Fibroblast of skin of left biceps (primary cell): ENCODE measurements around the gene SESN1.

Source experiments
- DNase-seq, 2 experiments: peaks; one replicate each; pipeline ENCODE4 v3.0.0-alpha.2; 2013; ENCODE audit warnings: low read depth in 2 of 2

SESN1 gene

GRCh38 chr6:109060571-109060970 is 34.1 kb downstream of the SESN1 start:
- DNase-seq, result no peak

DNA sequence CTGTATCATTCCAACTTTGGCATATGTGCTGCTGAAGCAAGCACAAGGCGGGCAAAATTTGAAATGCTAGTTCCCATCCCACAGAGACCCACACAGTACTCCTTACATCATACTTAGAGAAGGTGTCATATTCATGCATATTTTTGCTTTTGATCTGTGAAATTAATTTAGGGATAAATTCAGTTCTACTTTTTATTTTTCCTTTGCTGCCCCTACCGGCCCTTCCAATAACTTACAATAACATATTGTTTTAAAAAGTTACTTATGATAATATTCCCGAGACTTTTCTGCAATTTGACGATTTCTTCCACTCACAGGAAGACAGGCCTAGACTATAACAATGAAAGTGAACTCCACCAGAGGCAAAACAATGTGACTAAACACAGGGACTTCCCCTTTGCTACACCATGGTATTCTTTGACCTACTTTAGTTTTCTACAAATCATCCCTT is 35.0 kb downstream of the SESN1 start:
- no peak for DNase-seq

DNA sequence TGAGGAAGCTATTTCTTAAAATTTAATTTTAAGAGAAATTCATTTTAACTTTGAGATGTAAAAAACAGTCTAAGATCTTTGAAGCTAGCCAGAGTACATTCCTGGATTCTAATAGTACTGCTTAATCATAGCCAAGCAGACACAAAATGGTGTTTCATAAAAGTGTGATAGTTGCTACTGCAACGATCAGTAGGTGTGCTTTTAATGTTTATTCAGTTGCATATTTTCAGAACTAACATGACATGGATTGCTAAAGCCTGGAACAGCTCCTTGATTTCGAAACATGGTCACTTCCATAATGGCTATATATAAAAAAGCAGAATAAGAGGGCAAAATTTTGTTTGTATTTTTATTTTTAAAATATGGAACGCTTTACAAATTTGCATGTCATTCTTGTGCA is 35.5 kb downstream of the SESN1 start:
- no peak for DNase-seq

- no peak for DNase-seq
Measured at GRCh38 chr6:109058620-109059019, 36.0 kb downstream of the SESN1 start.

- DNase-seq, result no peak
Measured at GRCh38 chr6:109056661-109057060, 38.0 kb downstream of the SESN1 start.

GRCh38 chr6:109055771-109056235 is 38.8 kb downstream of the SESN1 start:
- no peak for DNase-seq

GRCh38 chr6:109053336-109053735 is 41.3 kb downstream of the SESN1 start:
- DNase-seq, result peak in 1 of 2 experiments; percentile 16

DNA sequence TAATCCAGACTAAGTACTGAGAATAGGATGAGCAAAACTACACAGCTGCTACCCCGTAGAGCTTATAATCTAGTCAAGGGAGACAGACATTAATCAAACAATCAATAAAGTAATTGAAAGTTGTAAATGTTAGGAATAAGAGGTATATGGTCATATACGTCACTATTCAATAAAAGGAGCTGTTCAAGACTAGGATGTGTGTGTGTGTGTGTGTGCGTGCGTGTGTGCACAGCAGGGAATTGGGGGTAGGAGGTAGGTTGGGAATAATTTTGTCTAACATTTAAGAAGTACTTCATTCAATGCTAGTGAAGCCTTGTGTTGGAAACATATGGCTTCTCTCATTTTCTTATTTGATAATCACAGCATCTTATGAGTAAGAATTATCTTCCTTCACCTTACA is 41.8 kb downstream of the SESN1 start:
- no peak for DNase-seq

DNA sequence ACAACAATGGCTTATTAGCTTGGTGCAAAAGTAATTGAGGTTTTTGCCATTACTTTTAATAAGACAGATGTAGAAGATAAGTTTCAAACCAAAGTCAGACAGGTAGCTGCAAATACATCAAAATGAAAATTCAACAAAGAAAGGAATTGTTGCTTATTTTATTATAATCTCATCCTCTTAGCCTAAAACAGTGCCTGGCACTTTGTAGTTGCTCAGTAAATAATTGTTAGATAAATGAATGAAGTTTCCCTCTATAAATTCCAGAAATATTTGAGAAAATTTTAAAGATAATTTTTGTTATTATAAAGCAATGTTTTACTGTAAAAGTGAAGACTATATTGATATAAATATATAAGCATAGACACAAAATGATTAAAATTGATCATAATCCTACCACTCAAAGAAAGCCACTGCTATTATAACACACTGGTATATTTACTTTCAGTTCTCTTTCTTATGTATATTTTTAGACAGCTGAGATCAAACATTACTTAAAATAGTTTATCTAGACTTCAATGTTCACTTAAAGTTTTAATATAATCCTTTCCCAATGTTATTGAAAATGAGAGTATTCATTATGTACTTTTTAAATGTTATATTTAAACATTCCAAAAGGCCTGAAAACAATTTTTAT is 42.5 kb downstream of the SESN1 start:
- DNase-seq, result no peak

- DNase-seq, result no peak
Measured at GRCh38 chr6:109051301-109052017, 43.2 kb downstream of the SESN1 start.

- DNase-seq, result no peak
Measured at GRCh38 chr6:109050447-109051102, 44.1 kb downstream of the SESN1 start.

DNA sequence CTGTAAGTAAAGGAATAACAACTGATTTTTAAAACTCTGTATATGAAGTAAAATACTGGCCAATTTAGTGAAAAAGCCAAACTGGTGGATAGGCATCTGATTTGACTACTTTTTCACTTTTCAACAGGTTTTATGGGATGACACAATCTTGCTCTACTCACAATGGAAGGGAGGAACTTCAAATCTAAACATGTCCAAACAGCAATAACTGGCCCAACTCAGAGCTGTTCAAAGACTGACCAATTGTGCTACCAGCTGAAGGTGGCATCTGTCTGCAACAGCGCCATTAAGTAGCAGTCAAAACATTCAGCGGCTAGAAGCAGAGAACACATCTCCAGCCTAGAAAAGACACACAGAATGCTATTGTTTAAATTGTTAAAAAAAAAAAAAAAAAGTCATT is 44.6 kb downstream of the SESN1 start:
- DNase-seq, result no peak

- DNase-seq, result no peak
Measured at GRCh38 chr6:109048670-109049415, 45.8 kb downstream of the SESN1 start.

DNA sequence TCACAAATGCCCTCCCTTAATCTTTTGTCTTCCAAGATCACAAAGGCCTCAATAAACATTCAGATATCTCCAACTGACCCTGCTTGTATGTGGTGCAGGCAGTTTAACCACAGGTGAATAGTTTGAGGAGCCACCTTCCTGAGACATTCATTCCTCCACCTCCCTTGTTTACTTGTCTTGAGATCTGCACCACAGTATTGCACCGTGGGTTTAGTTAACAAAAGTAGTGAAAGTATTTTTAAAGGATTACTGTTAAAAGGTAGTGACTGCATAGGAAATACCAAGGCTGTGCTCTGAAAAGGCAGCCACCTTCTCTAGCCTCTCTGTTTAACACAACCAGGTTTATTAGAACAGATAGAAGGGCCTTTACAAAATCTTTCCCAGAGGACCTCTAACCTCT is 46.5 kb downstream of the SESN1 start:
- no peak for DNase-seq

- DNase-seq, result no peak
Measured at GRCh38 chr6:109045493-109045892, 49.2 kb downstream of the SESN1 start.

DNA sequence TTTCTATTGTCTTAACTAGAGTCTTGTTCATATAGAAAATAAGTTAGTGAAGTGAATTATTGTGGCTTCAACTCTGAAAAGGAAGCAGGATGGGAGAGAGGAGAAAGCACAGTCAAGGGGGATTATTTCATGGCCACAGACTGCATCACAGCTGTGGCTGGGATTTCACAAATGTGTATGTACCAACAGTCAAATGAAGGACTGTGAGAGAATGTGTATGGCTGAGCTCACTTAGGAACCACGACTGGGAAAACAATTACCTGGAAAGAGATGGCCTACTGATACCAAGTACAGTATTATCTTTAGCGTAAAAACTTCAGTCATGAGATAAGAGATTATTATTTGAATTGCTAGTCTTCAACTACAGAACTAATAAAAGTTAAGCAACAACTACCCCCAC is 54.9 kb downstream of the SESN1 start:
- no peak for DNase-seq

GRCh38 chr6:109038837-109039398 is 55.7 kb downstream of the SESN1 start:
- DNase-seq, result no peak

- no peak for DNase-seq
Measured at GRCh38 chr6:109036574-109037294, 57.9 kb downstream of the SESN1 start.

- no peak for DNase-seq
Measured at GRCh38 chr6:109034526-109034925, 60.1 kb downstream of the SESN1 start.

DNA sequence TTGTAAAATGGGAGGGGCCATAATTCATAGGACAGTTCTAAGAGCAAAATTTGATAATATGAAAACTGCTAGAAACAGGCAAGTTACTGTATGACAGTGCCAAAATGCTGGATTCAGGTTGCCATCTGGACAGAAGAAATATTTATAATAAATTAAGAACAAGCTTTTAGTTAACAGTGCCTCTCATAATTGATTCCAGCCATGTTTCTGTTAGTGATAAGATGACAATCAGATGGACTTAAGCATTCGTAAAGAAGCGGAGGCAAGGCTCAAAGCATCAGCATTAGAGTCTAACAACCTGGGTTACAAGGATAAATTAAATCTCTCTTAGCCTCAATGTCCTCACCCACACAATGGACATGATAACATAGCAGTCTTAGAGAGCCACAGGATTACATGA is 61.0 kb downstream of the SESN1 start:
- DNase-seq, result no peak

DNA sequence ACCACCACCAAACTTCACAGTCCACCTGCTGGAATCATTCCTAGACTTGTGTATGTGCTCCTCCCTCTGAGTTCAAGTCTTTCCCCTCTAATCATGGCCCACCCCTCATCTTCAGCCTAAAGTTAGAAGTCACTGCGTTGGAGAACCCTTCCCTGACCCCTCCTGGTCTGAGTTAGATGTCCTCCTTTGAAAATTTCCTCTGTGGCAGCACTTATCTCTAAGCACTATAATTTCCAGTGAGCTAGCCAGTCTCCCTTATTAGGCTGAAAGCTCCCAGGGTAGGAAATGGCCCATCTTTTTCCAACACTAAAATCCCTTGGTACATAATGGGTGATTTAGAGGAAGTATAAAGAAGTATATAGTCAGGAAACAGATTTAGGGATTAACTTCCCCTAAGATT is 63.2 kb downstream of the SESN1 start:
- no peak for DNase-seq
